Measurements from ENCODE around the gene EIF5B. TPM values are rescaled to one million over a fixed set of nuclear protein-coding genes. Genes with fewer than 3 reads are reported as not detected.

EIF5B gene
- total RNA-seq, 4 donors from 2014 or later = 31.5 to 55.2 (median 34.5) TPM

DNA sequence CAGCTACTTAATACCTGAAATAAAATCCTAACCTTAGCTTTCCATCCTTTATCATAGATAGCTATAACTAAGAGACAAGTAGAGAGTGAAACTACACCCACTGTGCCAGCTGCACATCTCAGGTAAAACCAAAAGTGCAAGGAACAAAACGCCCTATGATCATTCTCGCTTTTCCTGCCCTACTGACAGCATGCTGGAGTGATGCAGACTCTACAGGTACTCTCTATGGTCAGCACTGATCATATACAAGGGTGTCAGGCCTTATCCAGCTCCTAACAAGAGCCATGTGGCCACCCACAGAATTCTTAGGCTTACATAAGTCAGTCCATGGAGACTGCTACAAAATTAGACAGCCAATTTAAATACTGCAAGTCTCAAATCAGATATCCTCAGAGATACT lies 107.0 kb downstream of the EIF5B start:
- Histone ChIP-seq H3K27me3 (no peaks in the 10 kb centered on the region), H3K36me3 (peaks cover 25% of the 10 kb centered on the region), H3K4me1 (no peaks in the 10 kb centered on the region), H3K4me3 (no peak overlapping the region), H3K27ac (no peak overlapping the region), H3K9me3 (no peaks in the 10 kb centered on the region)
- no peak for DNase-seq (ENCODE audit: low spot score in 2 of 2)
- TF ChIP-seq EP300 (IDR thresholded peaks at IDR 0.05) (no peak), POLR2A (IDR thresholded peaks at IDR 0.05) (no peak), POLR2AphosphoS5 (IDR thresholded peaks at IDR 0.05) (no peak)
- TF ChIP-seq, protein P1, sequence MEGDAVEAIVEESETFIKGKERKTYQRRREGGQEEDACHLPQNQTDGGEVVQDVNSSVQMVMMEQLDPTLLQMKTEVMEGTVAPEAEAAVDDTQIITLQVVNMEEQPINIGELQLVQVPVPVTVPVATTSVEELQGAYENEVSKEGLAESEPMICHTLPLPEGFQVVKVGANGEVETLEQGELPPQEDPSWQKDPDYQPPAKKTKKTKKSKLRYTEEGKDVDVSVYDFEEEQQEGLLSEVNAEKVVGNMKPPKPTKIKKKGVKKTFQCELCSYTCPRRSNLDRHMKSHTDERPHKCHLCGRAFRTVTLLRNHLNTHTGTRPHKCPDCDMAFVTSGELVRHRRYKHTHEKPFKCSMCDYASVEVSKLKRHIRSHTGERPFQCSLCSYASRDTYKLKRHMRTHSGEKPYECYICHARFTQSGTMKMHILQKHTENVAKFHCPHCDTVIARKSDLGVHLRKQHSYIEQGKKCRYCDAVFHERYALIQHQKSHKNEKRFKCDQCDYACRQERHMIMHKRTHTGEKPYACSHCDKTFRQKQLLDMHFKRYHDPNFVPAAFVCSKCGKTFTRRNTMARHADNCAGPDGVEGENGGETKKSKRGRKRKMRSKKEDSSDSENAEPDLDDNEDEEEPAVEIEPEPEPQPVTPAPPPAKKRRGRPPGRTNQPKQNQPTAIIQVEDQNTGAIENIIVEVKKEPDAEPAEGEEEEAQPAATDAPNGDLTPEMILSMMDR (IDR thresholded peaks at IDR 0.05) = no peak
- 84% methylated on average over 2 of the region's 2 CpGs for WGBS

DNA sequence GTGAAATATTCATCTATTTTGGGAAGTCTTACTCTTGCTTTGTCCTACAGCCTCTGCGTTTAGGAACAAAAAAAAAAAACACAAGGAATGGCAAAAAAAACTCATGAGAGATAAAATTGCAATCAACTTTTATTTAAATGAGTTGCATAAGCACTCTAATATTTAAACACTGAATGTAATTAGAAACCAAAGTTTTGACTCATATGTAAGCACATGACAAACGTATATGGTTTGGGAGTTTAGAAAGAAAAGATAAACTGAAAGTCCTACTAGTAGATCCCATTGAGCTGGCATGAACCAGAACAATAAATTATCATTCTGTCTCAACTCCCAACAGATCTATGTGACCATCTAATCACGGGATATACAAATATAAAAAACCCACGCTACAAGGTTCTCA lies 107.9 kb downstream of the EIF5B start:
- 83% methylated on average over 4 of the region's 4 CpGs for WGBS
- TF ChIP-seq POLR2A (IDR thresholded peaks at IDR 0.05) = no peak
- TF ChIP-seq POLR2AphosphoS5 (IDR thresholded peaks at IDR 0.05) = no peak
- no peak for TF ChIP-seq EP300 (IDR thresholded peaks at IDR 0.05)
- TF ChIP-seq, protein P1 (IDR thresholded peaks at IDR 0.05) = no peak
- H3K27ac ChIP-seq = no peak overlapping the region
- H3K9me3 ChIP-seq = no peaks in the 10 kb centered on the region
- peaks cover 24% of the 10 kb centered on the region for H3K36me3 ChIP-seq
- no peak overlapping the region for H3K4me3 ChIP-seq
- DNase-seq (ENCODE audit: low spot score in 2 of 2) = no peak
- H3K4me1 ChIP-seq = no peaks in the 10 kb centered on the region
- no peaks in the 10 kb centered on the region for H3K27me3 ChIP-seq

DNA sequence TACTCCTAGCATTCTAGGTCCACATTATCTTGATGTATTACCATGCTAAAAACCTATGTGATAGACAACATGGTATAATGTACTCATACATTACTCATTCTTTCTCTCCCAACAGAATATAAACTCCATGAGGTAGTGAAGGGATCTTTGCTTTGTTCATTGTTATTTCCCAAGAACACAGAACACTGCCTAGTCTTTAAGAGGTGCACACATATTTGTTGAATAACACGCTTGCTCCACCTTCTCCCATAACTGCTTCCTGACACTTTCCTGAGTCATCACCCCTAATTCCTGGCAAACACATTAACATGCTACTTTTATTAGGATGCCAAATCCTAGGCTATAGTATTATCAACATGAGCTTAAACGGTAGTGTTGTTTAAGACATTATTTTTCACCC lies 111.4 kb downstream of the EIF5B start:
- Histone ChIP-seq H3K4me3 (no peak overlapping the region), H3K27me3 (no peaks in the 10 kb centered on the region), H3K4me1 (no peaks in the 10 kb centered on the region), H3K9me3 (no peaks in the 10 kb centered on the region), H3K27ac (no peak overlapping the region), H3K36me3 (peaks cover 38% of the 10 kb centered on the region)
- TF ChIP-seq, protein P1 (IDR thresholded peaks at IDR 0.05) = no peak
- TF ChIP-seq POLR2AphosphoS5 (IDR thresholded peaks at IDR 0.05) = no peak
- TF ChIP-seq EP300 (IDR thresholded peaks at IDR 0.05) = no peak
- TF ChIP-seq POLR2A (IDR thresholded peaks at IDR 0.05) = no peak
- no peak for DNase-seq (ENCODE audit: low spot score in 2 of 2)
- whole genome bisulfite sequencing = 56% methylated on average over 2 of the region's 2 CpGs

DNA sequence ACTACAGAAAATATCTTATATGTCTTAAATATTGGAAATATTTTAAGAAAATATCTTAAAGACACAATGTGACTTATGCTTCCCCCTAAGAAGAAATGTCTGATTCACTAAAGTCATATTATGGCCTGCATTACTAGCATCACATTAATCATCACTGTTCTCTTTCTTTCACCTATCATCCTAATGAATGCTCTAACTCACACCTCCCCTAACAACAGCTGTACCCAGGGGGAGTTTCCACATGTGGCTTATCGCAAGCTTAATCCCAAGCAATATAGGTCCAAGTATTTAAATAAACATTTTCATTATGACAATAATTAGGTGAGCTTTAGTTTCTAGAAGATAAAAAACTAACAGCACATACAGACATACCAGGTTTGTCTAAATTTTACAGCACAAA lies 113.0 kb downstream of the EIF5B start:
- Histone ChIP-seq H3K27ac (no peak overlapping the region), H3K27me3 (no peaks in the 10 kb centered on the region), H3K36me3 (peaks cover 50% of the 10 kb centered on the region), H3K9me3 (no peaks in the 10 kb centered on the region), H3K4me1 (no peaks in the 10 kb centered on the region), H3K4me3 (no peak overlapping the region)
- no peak for TF ChIP-seq POLR2A (IDR thresholded peaks at IDR 0.05)
- TF ChIP-seq, protein P1 (IDR thresholded peaks at IDR 0.05) = no peak
- TF ChIP-seq EP300 (IDR thresholded peaks at IDR 0.05) = no peak
- TF ChIP-seq POLR2AphosphoS5 (IDR thresholded peaks at IDR 0.05) = no peak
- WGBS = 84% methylated on average over 1 of the region's 1 CpG
- no peak for DNase-seq (ENCODE audit: low spot score in 2 of 2)

Other genes starting within 250 kb of the EIF5B start
- gene C2orf15, start 195.7 kb upstream of the EIF5B start, total RNA-seq = 1 to 10 TPM in 3 of 4 donors, under 1 TPM in 1; 0.72 to 4.6 (median 2.6) TPM
- 10 to 100 TPM in 1 of 4 donors, 1 to 10 TPM in 3; 7.5 to 13.4 (median 8.1) TPM for gene TSGA10, start 182.4 kb upstream of the EIF5B start, total RNA-seq
- gene LIPT1, start 182.4 kb upstream of the EIF5B start, total RNA-seq = 1 to 10 TPM; 4.0 to 6.9 (median 5.0) TPM
- 10 to 100 TPM; 20.0 to 59.5 (median 27.9) TPM for gene MITD1, start 156.3 kb upstream of the EIF5B start, total RNA-seq
- 10 to 100 TPM; 19.4 to 32.3 (median 28.1) TPM for gene MRPL30, start 156.2 kb upstream of the EIF5B start, total RNA-seq
- 10 to 100 TPM in 1 of 4 donors, 1 to 10 TPM in 1, not detected in 2; 2.9 to 16.0 TPM for gene LYG2, start 81.7 kb upstream of the EIF5B start, total RNA-seq
- gene LYG1, start 36.2 kb upstream of the EIF5B start, total RNA-seq = 1 to 10 TPM in 3 of 4 donors, under 1 TPM in 1; 0.89 to 4.0 (median 1.4) TPM
- 10 to 100 TPM; 24.1 to 34.7 (median 26.9) TPM for gene TXNDC9, start 1.1 kb upstream of the EIF5B start, total RNA-seq
- gene REV1, start 152.6 kb downstream of the EIF5B start, total RNA-seq = 10 to 100 TPM; 43.1 to 99.9 (median 53.5) TPM

All from suprapubic skin (tissue), 4 donors.